GM13977 (cell line): ENCODE results near the gene PRUNE2.
"Not testable (repeated sequence)": the region's sequence is repeated elsewhere in the genome, so short reads cannot be mapped to it uniquely, and the experiment has no call there.

Experiments
- DNase-seq: peaks from one replicate; pipeline ENCODE4 v3.0.0; 2012; ENCODE audit warnings: low spot score
- in situ Hi-C: fragments of 300-500 bp; cut with MboI; formaldehyde crosslinking; loops from one replicate; pipeline ENCODE4 v1.12.0; 2022; ENCODE audit warnings: low sequenced_read_pairs, low pct_unique_long_range_greater_than_20kb, mixed read lengths, inconsistent platforms; ENCODE audit not compliant: unreplicated experiment
- TF ChIP-seq, protein P1 (sequence below): IDR thresholded peaks from 2 replicates; pipeline ENCODE4 v1.5.1; 2012; ENCODE audit warnings: mild to moderate bottlenecking, control low read depth; ENCODE audit not compliant: insufficient read depth; ENCODE audit errors: extremely low read depth, missing control alignments

Gene PRUNE2

GRCh38 chr9:76743931-76744330 is 162.0 kb downstream of the PRUNE2 start:
- no peak for DNase-seq
- TF ChIP-seq, protein P1, sequence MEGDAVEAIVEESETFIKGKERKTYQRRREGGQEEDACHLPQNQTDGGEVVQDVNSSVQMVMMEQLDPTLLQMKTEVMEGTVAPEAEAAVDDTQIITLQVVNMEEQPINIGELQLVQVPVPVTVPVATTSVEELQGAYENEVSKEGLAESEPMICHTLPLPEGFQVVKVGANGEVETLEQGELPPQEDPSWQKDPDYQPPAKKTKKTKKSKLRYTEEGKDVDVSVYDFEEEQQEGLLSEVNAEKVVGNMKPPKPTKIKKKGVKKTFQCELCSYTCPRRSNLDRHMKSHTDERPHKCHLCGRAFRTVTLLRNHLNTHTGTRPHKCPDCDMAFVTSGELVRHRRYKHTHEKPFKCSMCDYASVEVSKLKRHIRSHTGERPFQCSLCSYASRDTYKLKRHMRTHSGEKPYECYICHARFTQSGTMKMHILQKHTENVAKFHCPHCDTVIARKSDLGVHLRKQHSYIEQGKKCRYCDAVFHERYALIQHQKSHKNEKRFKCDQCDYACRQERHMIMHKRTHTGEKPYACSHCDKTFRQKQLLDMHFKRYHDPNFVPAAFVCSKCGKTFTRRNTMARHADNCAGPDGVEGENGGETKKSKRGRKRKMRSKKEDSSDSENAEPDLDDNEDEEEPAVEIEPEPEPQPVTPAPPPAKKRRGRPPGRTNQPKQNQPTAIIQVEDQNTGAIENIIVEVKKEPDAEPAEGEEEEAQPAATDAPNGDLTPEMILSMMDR: no peak
- in situ Hi-C loops: no loop called here

DNA sequence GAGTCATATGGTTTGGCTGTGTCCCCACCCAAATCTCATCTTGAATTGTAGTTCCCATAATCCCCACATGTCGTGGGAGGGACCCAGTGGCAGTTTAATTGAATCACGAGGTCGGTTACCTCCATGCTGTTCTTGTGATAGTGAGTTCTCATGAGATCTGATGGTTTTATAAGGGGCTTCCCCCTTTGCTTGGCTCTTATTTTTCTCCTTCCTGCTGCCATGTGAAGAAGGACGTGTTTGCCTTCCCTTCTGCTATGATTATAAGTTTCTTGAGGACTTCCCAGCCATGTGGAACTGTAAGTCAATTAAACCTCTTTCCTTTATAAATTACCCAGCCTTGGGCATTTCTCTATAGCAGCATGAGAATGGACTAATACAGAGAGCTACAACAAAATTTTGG is 163.0 kb downstream of the PRUNE2 start:
- DNase-seq, in situ Hi-C loops: not testable (repeated sequence)

- TF ChIP-seq, protein P1: no peak
- DNase-seq: no peak
Measured at GRCh38 chr9:76741524-76741923, 164.4 kb downstream of the PRUNE2 start.

DNA sequence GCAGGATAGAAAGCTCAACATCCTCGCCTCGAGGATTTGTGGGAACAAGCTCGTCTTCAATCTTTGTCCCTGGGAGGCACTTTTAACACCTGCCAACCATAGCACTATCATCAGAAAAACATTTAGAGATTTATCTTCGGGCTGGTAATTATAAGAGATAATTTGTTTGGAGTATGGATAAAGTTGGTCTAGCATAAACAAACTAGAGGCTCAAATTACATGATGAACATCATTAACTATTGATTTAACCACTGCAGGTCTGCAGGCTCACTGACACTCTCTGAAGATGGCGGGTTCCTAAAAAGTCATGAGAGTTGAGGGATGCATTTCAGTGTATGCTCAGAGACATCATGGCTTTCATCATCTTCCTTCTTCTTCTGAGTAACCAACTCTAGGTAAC is 167.5 kb downstream of the PRUNE2 start:
- in situ Hi-C loops: no loop called here
- DNase-seq: no peak
- TF ChIP-seq, protein P1: no peak

More at GRCh38 chr9:76741524-76741923, 164.4 kb downstream of the PRUNE2 start:
- in situ Hi-C loops: no loop called here

- TF ChIP-seq, protein P1: no peak
- no peak for DNase-seq
- in situ Hi-C loops: no loop called here
Measured at GRCh38 chr9:76737154-76737902, 168.6 kb downstream of the PRUNE2 start.

- DNase-seq: no peak
- TF ChIP-seq, protein P1: no peak
- in situ Hi-C loops: no loop called here
Measured at GRCh38 chr9:76734716-76735115, 171.2 kb downstream of the PRUNE2 start.

- TF ChIP-seq, protein P1: no peak
- in situ Hi-C loops: no loop called here
- no peak for DNase-seq
Measured at GRCh38 chr9:76733096-76733495, 172.8 kb downstream of the PRUNE2 start.
